Gastrocnemius medialis (tissue), 4 donors: Measurements from ENCODE around the gene MLPH.

Source experiments
- POLR2A ChIP-seq, 2 donors: fragments of 450-650 bp; IDR thresholded peaks; one replicate each; pipeline ENCODE4 v1.6.1; 2017; ENCODE audit warnings: antibody characterized with exemption in 2 of 2, mild to moderate bottlenecking in 2 of 2, moderate library complexity in 2 of 2
- TF ChIP-seq, protein P1 (sequence below), 5 experiments: fragments of 450-650 bp in 3 of 5; fragments of 200-600 bp in 2 of 5; sonication (generic) in 2 of 5; IDR thresholded peaks in 4 of 5; conservative IDR thresholded peaks in 1 of 5; 1 replicate in 4 of 5; 2 replicates in 1 of 5; pipeline ENCODE4 v1.5.1; 2016 to 2019; ENCODE audit warnings: antibody characterized with exemption in 5 of 5, mild to moderate bottlenecking in 3 of 5, moderate library complexity in 3 of 5

DNA sequence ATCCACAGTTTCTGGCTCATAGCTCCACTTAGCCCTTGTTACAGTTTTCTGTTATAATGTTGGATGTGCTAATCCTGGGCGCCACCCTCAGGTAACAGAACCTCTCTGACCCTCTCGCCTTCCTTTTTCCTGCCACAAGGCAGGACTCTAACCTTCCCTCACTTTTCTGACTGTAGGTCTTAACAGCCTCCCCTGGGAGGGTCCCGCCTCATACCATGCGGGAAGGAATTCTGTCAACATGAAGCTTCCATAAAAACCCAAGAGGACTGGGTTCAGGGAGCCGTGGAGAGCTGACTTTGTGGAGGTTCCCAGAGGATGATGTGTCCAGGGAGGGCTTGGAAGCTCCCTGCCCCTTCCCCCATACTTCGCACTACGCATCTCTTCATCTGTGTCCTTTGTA, 115.4 kb downstream of the MLPH start:
- TF ChIP-seq POLR2A (IDR thresholded peaks at IDR 0.05) = no peak
- TF ChIP-seq, protein P1, sequence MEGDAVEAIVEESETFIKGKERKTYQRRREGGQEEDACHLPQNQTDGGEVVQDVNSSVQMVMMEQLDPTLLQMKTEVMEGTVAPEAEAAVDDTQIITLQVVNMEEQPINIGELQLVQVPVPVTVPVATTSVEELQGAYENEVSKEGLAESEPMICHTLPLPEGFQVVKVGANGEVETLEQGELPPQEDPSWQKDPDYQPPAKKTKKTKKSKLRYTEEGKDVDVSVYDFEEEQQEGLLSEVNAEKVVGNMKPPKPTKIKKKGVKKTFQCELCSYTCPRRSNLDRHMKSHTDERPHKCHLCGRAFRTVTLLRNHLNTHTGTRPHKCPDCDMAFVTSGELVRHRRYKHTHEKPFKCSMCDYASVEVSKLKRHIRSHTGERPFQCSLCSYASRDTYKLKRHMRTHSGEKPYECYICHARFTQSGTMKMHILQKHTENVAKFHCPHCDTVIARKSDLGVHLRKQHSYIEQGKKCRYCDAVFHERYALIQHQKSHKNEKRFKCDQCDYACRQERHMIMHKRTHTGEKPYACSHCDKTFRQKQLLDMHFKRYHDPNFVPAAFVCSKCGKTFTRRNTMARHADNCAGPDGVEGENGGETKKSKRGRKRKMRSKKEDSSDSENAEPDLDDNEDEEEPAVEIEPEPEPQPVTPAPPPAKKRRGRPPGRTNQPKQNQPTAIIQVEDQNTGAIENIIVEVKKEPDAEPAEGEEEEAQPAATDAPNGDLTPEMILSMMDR (IDR thresholded peaks at IDR 0.05 in 4 of 5, conservative IDR thresholded peaks at IDR 0.05 in 1 of 5) = no peak
